NCI-H524 treated with DMSO at 0.1 percent for 48 hours (cell line): Measurements from ENCODE around the gene ZBTB38.

Experiments used
- DNase-seq: peaks from one replicate; lab custom pipeline; 2025; lab: John Stamatoyannopoulos, UW

Gene ZBTB38

GRCh38 chr3:141388395-141388794 is 20.1 kb downstream of the ZBTB38 start:
- no peak for DNase-seq

- DNase-seq, result no peak
Observed at GRCh38 chr3:141388823-141389621, 20.7 kb downstream of the ZBTB38 start.

GRCh38 chr3:141389703-141390102 is 21.4 kb downstream of the ZBTB38 start:
- no peak for DNase-seq

- no peak for DNase-seq
Observed at GRCh38 chr3:141390747-141391146, 22.4 kb downstream of the ZBTB38 start.

- no peak for DNase-seq
Observed at GRCh38 chr3:141391298-141391990, 23.1 kb downstream of the ZBTB38 start.

- no peak for DNase-seq
Observed at GRCh38 chr3:141391991-141392316, 23.6 kb downstream of the ZBTB38 start.

GRCh38 chr3:141392416-141392815 is 24.1 kb downstream of the ZBTB38 start:
- peak; percentile 54 for DNase-seq

GRCh38 chr3:141392897-141393734 is 24.8 kb downstream of the ZBTB38 start:
- DNase-seq, result no peak

GRCh38 chr3:141393735-141394076 is 25.4 kb downstream of the ZBTB38 start:
- no peak for DNase-seq

GRCh38 chr3:141394560-141394959 is 26.3 kb downstream of the ZBTB38 start:
- no peak for DNase-seq

GRCh38 chr3:141395005-141395589 is 26.8 kb downstream of the ZBTB38 start:
- DNase-seq, result no peak

- no peak for DNase-seq
Observed at GRCh38 chr3:141397996-141398395, 29.7 kb downstream of the ZBTB38 start.

GRCh38 chr3:141399200-141399599 is 30.9 kb downstream of the ZBTB38 start:
- DNase-seq, result no peak

- DNase-seq, result peak; percentile 76
Observed at GRCh38 chr3:141400073-141400971, 32.0 kb downstream of the ZBTB38 start.

GRCh38 chr3:141401095-141401494 is 32.8 kb downstream of the ZBTB38 start:
- no peak for DNase-seq

- DNase-seq, result no peak
Observed at GRCh38 chr3:141401573-141402475, 33.5 kb downstream of the ZBTB38 start.

- DNase-seq, result no peak
Observed at GRCh38 chr3:141402476-141403171, 34.3 kb downstream of the ZBTB38 start.

GRCh38 chr3:141403576-141403975 is 35.3 kb downstream of the ZBTB38 start:
- DNase-seq, result no peak

- no peak for DNase-seq
Observed at GRCh38 chr3:141405025-141405424, 36.7 kb downstream of the ZBTB38 start.

- DNase-seq, result no peak
Observed at GRCh38 chr3:141405591-141405990, 37.3 kb downstream of the ZBTB38 start.
